ENCODE results near the gene MOGAT1. TPM values are rescaled to one million over a fixed set of nuclear protein-coding genes. Genes with fewer than 3 reads are reported as not detected.

Gene MOGAT1
- total RNA-seq, 3 donors from 2014 or later (not counting 1 experiment from before 2014, with no cell fraction given), result not detected

DNA sequence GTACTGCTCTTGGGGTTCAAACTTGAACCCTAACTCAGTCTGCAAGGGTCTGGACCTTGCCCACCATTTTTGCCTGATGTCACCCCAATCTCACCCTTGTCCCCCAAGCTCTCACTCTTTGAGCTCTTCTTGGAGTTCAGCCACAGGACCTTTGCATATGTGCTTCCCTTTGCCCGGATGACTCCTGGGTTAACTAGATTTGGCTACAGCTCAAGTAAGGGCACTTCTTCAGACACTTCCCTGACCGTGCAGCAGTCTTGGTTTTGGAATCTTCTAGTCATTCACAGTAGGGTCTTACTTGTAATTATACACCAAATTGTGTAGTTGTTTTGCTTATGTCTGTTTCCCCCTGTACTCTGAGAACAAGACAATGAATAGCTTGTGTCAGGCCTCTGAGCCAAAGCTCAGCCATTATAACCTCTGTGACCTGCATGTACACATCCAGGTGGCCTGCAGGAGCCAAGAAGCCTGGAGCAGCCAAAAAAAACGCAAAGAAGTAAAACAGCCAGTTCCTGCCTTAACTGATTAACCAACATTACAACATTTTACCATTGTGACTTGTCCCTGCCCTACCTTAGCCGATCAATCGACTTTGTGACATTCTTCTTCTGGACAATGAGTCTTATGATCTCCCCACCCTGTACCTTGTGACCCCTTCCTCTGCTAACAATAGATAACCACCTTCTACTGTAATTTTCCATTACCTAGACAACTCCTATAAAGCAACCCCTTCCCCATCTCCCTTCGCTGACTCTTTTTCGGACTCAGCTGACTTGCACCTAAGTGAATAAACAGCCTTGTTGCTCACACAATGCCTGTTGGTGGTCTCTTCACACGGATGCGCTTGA is 1.0 kb upstream of the MOGAT1 start:
- H3K36me3 Mint-ChIP-seq, result no peaks in the 10 kb centered on the region
- Histone ChIP-seq H3K9me3 (ENCODE audit: control insufficient read depth, insufficient read depth, low read length) (no peaks in the 10 kb centered on the region), H3K36me3 (ENCODE audit: control insufficient read depth, insufficient read depth, low read length) (no peaks in the 10 kb centered on the region), H3K4me1 (ENCODE audit: control insufficient read depth, insufficient read depth, low read length) (peaks cover 4% of the 10 kb centered on the region), H3K4me3 (ENCODE audit: low read length) (no peak overlapping the region), H3K27me3 (ENCODE audit: control insufficient read depth, insufficient read depth, low read length) (peaks cover 15% of the 10 kb centered on the region), H3K27ac (ENCODE audit: low read length) (no peak overlapping the region)
- no peak for ATAC-seq
- WGBS (ENCODE audit: insufficient coverage), result 88% methylated on average over 9 of the region's 9 CpGs
- intact Hi-C loops (cut with micrococcal nuclease), result no loop called here
- H3K4me1 Mint-ChIP-seq, result no peaks in the 10 kb centered on the region
- no peak overlapping the region for H3K4me3 Mint-ChIP-seq
- no peak overlapping the region for H3K27ac Mint-ChIP-seq
- no peak for TF ChIP-seq CTCF (IDR thresholded peaks at IDR 0.05)
- H3K27me3 Mint-ChIP-seq (ENCODE audit: low read depth in 2 of 2), result peaks cover 46 to 84% of the 10 kb centered on the region in 2 donors
- DNase-seq, result no peak
- H3K9me3 Mint-ChIP-seq, result no peaks in the 10 kb centered on the region

DNA sequence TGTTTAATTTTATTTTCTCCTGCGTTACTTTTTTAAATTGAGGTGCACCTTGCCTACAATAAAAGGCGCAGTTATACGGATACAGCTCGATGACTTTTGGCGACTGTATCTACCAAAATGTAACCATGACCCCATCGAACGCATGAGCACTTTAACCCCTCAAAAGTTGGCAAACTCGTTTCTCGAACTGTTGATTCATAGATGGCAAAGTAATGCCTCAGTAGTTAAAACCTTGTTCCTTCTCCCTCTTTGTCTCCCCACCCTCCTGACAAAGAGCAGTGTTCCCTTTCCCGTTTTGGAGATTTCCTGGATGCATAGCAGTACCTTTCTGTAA is 577 bp downstream of the MOGAT1 start:
- H3K36me3 ChIP-seq (ENCODE audit: control insufficient read depth, insufficient read depth, low read length), result no peaks in the 10 kb centered on the region
- no peak overlapping the region for H3K4me3 Mint-ChIP-seq
- DNase-seq (no peak), ATAC-seq (no peak)
- no peaks in the 10 kb centered on the region for H3K9me3 Mint-ChIP-seq
- peaks cover 15% of the 10 kb centered on the region for H3K27me3 ChIP-seq (ENCODE audit: control insufficient read depth, insufficient read depth, low read length)
- intact Hi-C loops (cut with micrococcal nuclease), result no loop called here
- 19% methylated on average over 10 of the region's 10 CpGs for WGBS (ENCODE audit: insufficient coverage)
- H3K4me1 Mint-ChIP-seq, result no peaks in the 10 kb centered on the region
- H3K36me3 Mint-ChIP-seq, result no peaks in the 10 kb centered on the region
- H3K4me3 ChIP-seq (ENCODE audit: low read length), result no peak overlapping the region
- no peak for TF ChIP-seq CTCF (IDR thresholded peaks at IDR 0.05)
- no peak overlapping the region for H3K27ac ChIP-seq (ENCODE audit: low read length)
- no peaks in the 10 kb centered on the region for H3K9me3 ChIP-seq (ENCODE audit: control insufficient read depth, insufficient read depth, low read length)
- peaks cover 45 to 80% of the 10 kb centered on the region in 2 donors for H3K27me3 Mint-ChIP-seq (ENCODE audit: low read depth in 2 of 2)
- peaks cover 4% of the 10 kb centered on the region for H3K4me1 ChIP-seq (ENCODE audit: control insufficient read depth, insufficient read depth, low read length)
- H3K27ac Mint-ChIP-seq, result no peak overlapping the region

GRCh38 chr2:222673273-222673672 is 1.8 kb downstream of the MOGAT1 start:
- Histone ChIP-seq H3K4me1 (ENCODE audit: control insufficient read depth, insufficient read depth, low read length) (peaks cover 4% of the 10 kb centered on the region), H3K4me3 (ENCODE audit: low read length) (no peak overlapping the region), H3K27ac (ENCODE audit: low read length) (no peak overlapping the region), H3K36me3 (ENCODE audit: control insufficient read depth, insufficient read depth, low read length) (no peaks in the 10 kb centered on the region), H3K9me3 (ENCODE audit: control insufficient read depth, insufficient read depth, low read length) (no peaks in the 10 kb centered on the region), H3K27me3 (ENCODE audit: control insufficient read depth, insufficient read depth, low read length) (peaks cover 20% of the 10 kb centered on the region)
- Mint-ChIP-seq H3K27ac (no peak overlapping the region), H3K4me1 (no peaks in the 10 kb centered on the region), H3K4me3 (no peak overlapping the region), H3K36me3 (no peaks in the 10 kb centered on the region), H3K27me3 (ENCODE audit: low read depth in 2 of 2) (peaks cover 48 to 83% of the 10 kb centered on the region in 2 donors), H3K9me3 (no peaks in the 10 kb centered on the region)
- no peak for TF ChIP-seq CTCF (IDR thresholded peaks at IDR 0.05)
- 88% methylated on average over 6 of the region's 7 CpGs for WGBS (ENCODE audit: insufficient coverage)
- ATAC-seq (no peak), DNase-seq (no peak)
- intact Hi-C loops (cut with micrococcal nuclease), result no loop called here

- no peak overlapping the region for H3K27ac Mint-ChIP-seq
- Histone ChIP-seq H3K27ac (ENCODE audit: low read length) (no peak overlapping the region), H3K9me3 (ENCODE audit: control insufficient read depth, insufficient read depth, low read length) (no peaks in the 10 kb centered on the region), H3K27me3 (ENCODE audit: control insufficient read depth, insufficient read depth, low read length) (peaks cover 20% of the 10 kb centered on the region), H3K36me3 (ENCODE audit: control insufficient read depth, insufficient read depth, low read length) (no peaks in the 10 kb centered on the region), H3K4me1 (ENCODE audit: control insufficient read depth, insufficient read depth, low read length) (peaks cover 4% of the 10 kb centered on the region), H3K4me3 (ENCODE audit: low read length) (no peak overlapping the region)
- H3K4me1 Mint-ChIP-seq, result no peaks in the 10 kb centered on the region
- ATAC-seq (no peak), DNase-seq (no peak)
- TF ChIP-seq CTCF (IDR thresholded peaks at IDR 0.05), result no peak
- no peak overlapping the region for H3K4me3 Mint-ChIP-seq
- intact Hi-C loops (cut with micrococcal nuclease), result no loop called here
- 91% methylated on average over 4 of the region's 5 CpGs for WGBS (ENCODE audit: insufficient coverage)
- no peaks in the 10 kb centered on the region for H3K9me3 Mint-ChIP-seq
- no peaks in the 10 kb centered on the region for H3K36me3 Mint-ChIP-seq
- peaks cover 48 to 85% of the 10 kb centered on the region in 2 donors for H3K27me3 Mint-ChIP-seq (ENCODE audit: low read depth in 2 of 2)
Observed at GRCh38 chr2:222673883-222674282, 2.4 kb downstream of the MOGAT1 start.
